NCI-H774 (cell line): Measurements from ENCODE around the gene ANKRD13A.
"Not testable (repeated sequence)": the region's sequence is repeated elsewhere in the genome, so short reads cannot be mapped to it uniquely, and the experiment has no call there.

Experiments used
- DNase-seq: peaks from one replicate; lab custom pipeline; 2025; lab: John Stamatoyannopoulos, UW

The ANKRD13A gene

GRCh38 chr12:109983432-109984142 is 15.6 kb upstream of the ANKRD13A start:
- no peak for DNase-seq

GRCh38 chr12:109986236-109986635 is 13.0 kb upstream of the ANKRD13A start:
- DNase-seq = not testable (repeated sequence)

- DNase-seq = no peak
Observed at GRCh38 chr12:109987615-109988014, 11.6 kb upstream of the ANKRD13A start.

GRCh38 chr12:109988274-109988673 is 11.0 kb upstream of the ANKRD13A start:
- no peak for DNase-seq

DNA sequence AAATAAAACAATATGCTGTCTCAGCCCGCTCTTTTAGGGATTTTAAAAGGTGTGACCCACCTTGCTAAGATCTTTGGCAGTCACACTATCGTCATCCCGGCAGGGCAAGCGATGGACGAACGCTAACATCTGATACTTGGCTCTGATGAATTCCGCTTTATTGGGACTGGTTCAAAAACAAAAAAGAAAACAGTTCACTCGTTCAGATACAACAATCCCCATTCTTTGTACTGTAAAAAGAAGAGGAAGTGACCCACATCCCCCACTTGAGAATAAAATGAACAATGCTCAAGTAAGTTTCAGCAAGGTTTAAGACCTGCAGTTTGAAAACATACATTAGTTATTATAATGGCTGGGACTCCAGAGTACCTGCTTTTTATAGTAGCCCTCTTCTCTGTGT is 10.3 kb upstream of the ANKRD13A start:
- no peak for DNase-seq

- DNase-seq = no peak
Observed at GRCh38 chr12:109989380-109989779, 9.8 kb upstream of the ANKRD13A start.

- DNase-seq = no peak
Observed at GRCh38 chr12:109991586-109991985, 7.6 kb upstream of the ANKRD13A start.

GRCh38 chr12:109993091-109993490 is 6.1 kb upstream of the ANKRD13A start:
- no peak for DNase-seq

DNA sequence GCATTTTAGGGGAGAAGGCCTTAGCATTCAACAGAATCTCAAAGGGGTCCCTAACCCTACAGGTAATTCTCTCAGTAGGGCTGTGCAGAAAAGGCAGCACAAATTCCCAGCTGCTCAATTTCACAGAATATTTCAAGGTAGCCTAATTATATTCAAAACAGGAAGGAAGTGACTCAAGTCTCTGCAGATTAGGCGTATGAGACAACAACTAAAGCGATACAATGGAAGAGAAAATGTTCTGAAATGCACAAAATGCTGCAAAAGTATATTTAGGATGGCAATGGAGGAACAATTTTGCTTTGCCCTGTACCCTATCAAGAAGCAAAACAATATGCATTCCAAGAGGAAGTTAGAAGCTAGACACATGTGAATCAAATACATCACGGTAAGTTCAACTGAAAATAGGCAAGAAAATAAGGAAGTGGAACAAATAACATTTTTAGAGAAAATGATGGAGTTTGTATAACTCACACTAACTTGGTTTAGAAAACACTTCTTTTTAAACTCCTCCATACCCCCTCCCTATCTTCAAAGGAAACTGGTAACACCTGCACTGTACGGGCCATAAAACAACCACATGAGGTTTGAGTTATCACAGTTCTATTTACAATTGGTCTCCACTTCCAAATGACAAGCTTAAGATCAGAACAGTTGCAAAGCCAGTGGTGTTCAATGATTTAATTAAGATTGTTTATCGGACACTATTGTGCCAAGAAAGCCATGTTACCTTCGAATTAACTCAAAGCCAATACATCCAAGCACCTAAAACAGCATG is 4.6 kb upstream of the ANKRD13A start:
- DNase-seq = no peak

DNA sequence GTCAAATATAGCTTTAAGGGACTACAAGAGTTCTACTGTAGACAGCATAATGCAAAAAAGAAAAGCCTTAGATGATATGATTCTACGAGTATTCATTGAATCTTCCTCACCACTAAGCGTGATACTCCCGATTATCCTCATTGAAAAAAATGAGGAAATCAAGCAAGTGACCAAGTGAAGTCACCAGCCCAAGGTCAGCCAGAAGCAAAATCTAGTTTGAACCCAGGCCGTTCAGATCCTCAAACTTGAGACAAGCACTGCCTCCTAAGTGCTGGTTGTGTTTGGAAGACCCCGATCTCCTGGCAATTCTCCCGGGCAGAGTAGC is 3.9 kb upstream of the ANKRD13A start:
- DNase-seq = no peak

GRCh38 chr12:109995686-109996482 is 3.3 kb upstream of the ANKRD13A start, which contains the start of gene GIT2:
GIT2 (minus strand) TSS chr12:109996368; CDS start chr12:109996224, 144 bp downstream.
- peak; percentile 97 for DNase-seq

- no peak for DNase-seq
Observed at GRCh38 chr12:109996483-109996853, 2.8 kb upstream of the ANKRD13A start.

- DNase-seq = peak; percentile 30
Observed at GRCh38 chr12:109997393-109997792, 1.8 kb upstream of the ANKRD13A start.

DNA sequence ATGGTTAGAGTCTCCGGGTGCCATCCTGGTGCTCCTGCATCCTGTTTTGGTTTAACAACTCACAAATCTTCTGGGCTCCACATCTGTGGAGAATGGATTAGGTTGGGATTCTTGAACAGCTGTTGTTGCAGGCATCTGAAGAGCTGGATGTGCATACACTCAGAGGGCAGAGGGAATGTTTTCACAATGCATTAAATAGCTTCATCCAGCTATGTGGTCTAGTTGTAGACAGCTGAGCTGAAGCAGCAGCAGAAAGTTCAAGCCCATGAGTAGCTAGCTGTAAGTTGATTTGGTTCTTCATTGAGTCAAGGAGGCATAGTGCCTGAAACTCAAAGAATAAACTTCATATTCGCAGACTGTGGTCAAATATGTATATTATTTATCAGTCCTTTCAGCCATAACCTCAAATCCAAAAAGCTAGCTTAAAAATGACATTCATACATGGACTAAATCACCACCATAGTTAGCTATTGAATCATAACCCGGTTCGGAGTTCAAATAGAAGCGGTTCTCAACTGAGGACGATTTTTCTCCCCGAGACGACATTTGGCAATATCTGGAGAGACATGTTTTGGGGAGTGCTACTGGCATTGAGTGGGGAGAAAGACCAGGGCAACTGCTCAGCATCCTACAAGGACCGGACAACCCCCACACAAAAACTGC is 858 bp upstream of the ANKRD13A start:
- DNase-seq = no peak

- DNase-seq = no peak
Observed at GRCh38 chr12:109999649-109999971, 380 bp downstream of the ANKRD13A start.

- DNase-seq = no peak
Observed at GRCh38 chr12:109999983-110000505, 814 bp downstream of the ANKRD13A start.

- no peak for DNase-seq
Observed at GRCh38 chr12:110001596-110001995, 2.4 kb downstream of the ANKRD13A start.

GRCh38 chr12:110002676-110003515 is 3.7 kb downstream of the ANKRD13A start:
- no peak for DNase-seq

DNA sequence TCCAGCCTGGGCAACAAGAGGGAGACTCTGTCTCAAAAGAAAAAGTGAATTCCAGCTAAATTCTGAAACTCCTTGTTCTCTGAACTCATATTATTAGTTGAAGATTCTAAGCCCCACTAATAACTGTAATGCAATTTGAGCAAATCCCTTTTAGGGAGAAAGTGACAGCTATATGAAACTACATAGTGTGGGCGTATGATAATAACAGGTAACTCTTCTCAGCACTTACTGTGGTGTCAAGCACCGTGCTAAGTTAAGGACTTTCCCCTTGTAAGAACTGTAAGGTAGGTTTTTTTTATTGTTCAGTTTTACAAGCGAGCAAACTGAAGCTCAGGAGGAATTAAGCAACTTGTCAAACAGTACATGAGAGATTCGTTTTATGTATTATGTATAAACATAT is 5.4 kb downstream of the ANKRD13A start:
- DNase-seq = no peak

- DNase-seq = no peak
Observed at GRCh38 chr12:110005319-110005973, 6.2 kb downstream of the ANKRD13A start.

- no peak for DNase-seq
Observed at GRCh38 chr12:110006115-110006514, 6.9 kb downstream of the ANKRD13A start.
